HepG2 (cell line): Measurements from ENCODE around the gene RAB24. TPM values are rescaled to one million over a fixed set of nuclear protein-coding genes. Genes with fewer than 3 reads are reported as not detected.

Experiments
- AKAP8 ChIP-seq: sonication (generic); formaldehyde crosslinking; IDR thresholded peaks from 2 replicates; pipeline ENCODE4 v1.5.1; 2020; ENCODE audit warnings: mild to moderate bottlenecking, missing genetic modification reagents
- CENPT ChIP-seq: sonication (generic); formaldehyde crosslinking; IDR thresholded peaks from 2 replicates; pipeline ENCODE4 v1.8.0; 2022; ENCODE audit warnings: low read depth, mild to moderate bottlenecking, moderate library complexity, missing genetic modification reagents
- KDM5B ChIP-seq: sonication (generic); formaldehyde crosslinking; IDR thresholded peaks from 2 replicates; pipeline ENCODE4 v1.4.0; 2020; ENCODE audit warnings: missing genetic modification reagents, mild to moderate bottlenecking, borderline replicate concordance
- MAZ ChIP-seq, 2 experiments: sonication (generic) in 1 of 2; formaldehyde crosslinking in 1 of 2; IDR thresholded peaks; 2 replicates each; pipeline versions ENCODE4 v1.5.0 to v1.6.1; 2012 to 2020; ENCODE audit warnings: low read depth in 2 of 2, mild to moderate bottlenecking in 2 of 2, borderline replicate concordance in 1 of 2, improper control_type of control experiment in 1 of 2, low read length in 1 of 2, missing genetic modification reagents in 1 of 2, moderate library complexity in 1 of 2
- MEIS2 ChIP-seq: sonication (generic); formaldehyde crosslinking; IDR thresholded peaks from 2 replicates; pipeline ENCODE4 v1.9.0; 2021; ENCODE audit warnings: mild to moderate bottlenecking, missing genetic modification reagents
- NFYB ChIP-seq: sonication (generic); formaldehyde crosslinking; IDR thresholded peaks from 2 replicates; pipeline ENCODE4 v1.4.0; 2020; ENCODE audit warnings: missing genetic modification reagents
- PAX8 ChIP-seq: sonication (generic); formaldehyde crosslinking; IDR thresholded peaks from 2 replicates; pipeline ENCODE4 v1.8.0; 2022; ENCODE audit warnings: mild to moderate bottlenecking, missing genetic modification reagents, borderline replicate concordance
- PHF8 ChIP-seq: sonication (generic); formaldehyde crosslinking; IDR thresholded peaks from 2 replicates; pipeline ENCODE4 v1.5.0; 2020; ENCODE audit warnings: missing genetic modification reagents
- PITX1 ChIP-seq: sonication (generic); formaldehyde crosslinking; IDR thresholded peaks from 2 replicates; pipeline ENCODE4 v1.5.1; 2020; ENCODE audit warnings: mild to moderate bottlenecking, missing genetic modification reagents
- TEAD2 ChIP-seq: sonication (generic); formaldehyde crosslinking; IDR thresholded peaks from 2 replicates; pipeline ENCODE4 v1.9.0; 2021; ENCODE audit warnings: missing genetic modification reagents
- ZFYVE20 ChIP-seq: sonication (generic); formaldehyde crosslinking; IDR thresholded peaks from 2 replicates; pipeline ENCODE4 v1.8.0; 2023; ENCODE audit warnings: low read depth, mild to moderate bottlenecking, moderate library complexity, missing genetic modification reagents, borderline replicate concordance
- ZNF224 ChIP-seq: sonication (generic); formaldehyde crosslinking; IDR thresholded peaks from 2 replicates; pipeline ENCODE4 v1.5.0; 2020; ENCODE audit warnings: mild to moderate bottlenecking, missing genetic modification reagents
- ZNF703 ChIP-seq: sonication (generic); formaldehyde crosslinking; IDR thresholded peaks from 2 replicates; pipeline ENCODE4 v1.5.1; 2020; ENCODE audit warnings: missing genetic modification reagents, mild to moderate bottlenecking, moderate library complexity, borderline replicate concordance
- ZNF720 ChIP-seq: sonication (generic); formaldehyde crosslinking; IDR thresholded peaks from 2 replicates; pipeline ENCODE4 v1.4.0; 2020; ENCODE audit warnings: missing genetic modification reagents
- ZNF749 ChIP-seq: sonication (generic); formaldehyde crosslinking; IDR thresholded peaks from 2 replicates; pipeline ENCODE4 v1.8.0; 2022; ENCODE audit warnings: mild to moderate bottlenecking, missing genetic modification reagents, moderate library complexity, borderline replicate concordance
- polyA plus RNA-seq, 8 experiments: library from polyadenylated mRNA; depleted of rRNA in 3 of 8; stranded (reverse) in 7 of 8; unstranded in 1 of 8; fragments of >200 nt; fragmentation: Illumina TruSeq in 4 of 8; extraction: Trizol in 4 of 8; gene quantifications; 2 replicates each; pipeline versions ENCODE4 v1.2.1 to v1.2.3, GENCODE V29; 2011 to 2016; ENCODE audit warnings: low read depth in 4 of 8, missing spikeins in 1 of 8, mixed read lengths in 1 of 8; ENCODE audit not compliant: insufficient read depth in 1 of 8
- total RNA-seq, 5 experiments: library from RNA; depleted of rRNA; stranded (reverse); fragments of >200 nt; fragmentation: Illumina TruSeq; extraction: Trizol; gene quantifications; 2 replicates each; pipeline ENCODE4 v1.2.3, GENCODE V29; 2016; ENCODE audit warnings: low read depth in 1 of 5
- TF ChIP-seq, protein P1 (sequence below): sonication (generic); formaldehyde crosslinking; IDR thresholded peaks from 2 replicates; pipeline ENCODE4 v1.4.0; 2020; ENCODE audit warnings: mild to moderate bottlenecking, missing genetic modification reagents
- TF ChIP-seq, protein P2 (sequence below): sonication (generic); formaldehyde crosslinking; IDR thresholded peaks from 2 replicates; pipeline ENCODE4 v1.9.0; 2022; ENCODE audit warnings: missing genetic modification reagents, mild to moderate bottlenecking, borderline replicate concordance

The RAB24 gene
- total and polyA plus RNA-seq, 2 of the 13 experiments (the other 11 are each of a cell fraction or from before 2014, with no cell fraction given): 22.9 to 63.7 TPM

DNA sequence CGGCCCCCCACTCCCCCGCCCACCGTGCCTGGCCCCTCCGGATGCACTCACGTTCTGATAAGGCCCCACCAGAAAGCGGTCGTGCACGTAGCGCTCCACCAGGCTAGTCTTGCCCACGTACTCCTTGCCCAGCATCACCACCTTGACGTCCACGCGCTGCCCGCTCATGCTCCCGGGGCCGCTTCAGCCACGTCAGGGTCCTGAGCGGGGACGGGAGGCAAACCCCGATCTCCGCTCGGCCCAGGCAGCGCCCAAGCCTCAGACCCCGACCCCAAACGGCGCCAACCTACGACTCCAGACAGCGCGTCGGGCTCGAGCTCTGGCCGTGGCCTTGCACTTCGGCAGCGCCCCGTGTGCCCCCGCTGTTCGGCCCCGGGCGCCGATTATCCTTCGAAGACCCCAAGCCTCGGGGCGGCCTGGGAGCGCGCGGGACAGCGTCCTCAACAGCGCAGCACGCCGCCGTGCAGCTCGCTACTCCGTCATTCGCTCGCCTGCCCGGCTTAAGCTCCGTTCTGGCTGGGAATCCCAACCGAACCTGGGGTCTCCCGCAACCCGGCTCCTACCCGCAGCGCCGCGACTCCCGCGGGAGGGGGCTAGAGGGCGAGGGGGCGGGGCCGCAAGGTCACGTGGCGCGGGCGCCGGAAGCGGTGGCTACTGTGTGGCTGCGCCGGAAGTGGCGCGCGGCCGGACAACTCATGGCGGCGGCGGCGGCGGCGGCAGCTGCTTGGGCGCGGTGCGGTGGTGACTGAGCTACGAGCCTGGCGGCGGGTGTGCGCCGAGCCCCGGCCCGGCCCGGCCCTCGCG, at the start of gene RAB24, which contains the start of gene PRELID1 (continued):
- TF ChIP-seq, protein P1, sequence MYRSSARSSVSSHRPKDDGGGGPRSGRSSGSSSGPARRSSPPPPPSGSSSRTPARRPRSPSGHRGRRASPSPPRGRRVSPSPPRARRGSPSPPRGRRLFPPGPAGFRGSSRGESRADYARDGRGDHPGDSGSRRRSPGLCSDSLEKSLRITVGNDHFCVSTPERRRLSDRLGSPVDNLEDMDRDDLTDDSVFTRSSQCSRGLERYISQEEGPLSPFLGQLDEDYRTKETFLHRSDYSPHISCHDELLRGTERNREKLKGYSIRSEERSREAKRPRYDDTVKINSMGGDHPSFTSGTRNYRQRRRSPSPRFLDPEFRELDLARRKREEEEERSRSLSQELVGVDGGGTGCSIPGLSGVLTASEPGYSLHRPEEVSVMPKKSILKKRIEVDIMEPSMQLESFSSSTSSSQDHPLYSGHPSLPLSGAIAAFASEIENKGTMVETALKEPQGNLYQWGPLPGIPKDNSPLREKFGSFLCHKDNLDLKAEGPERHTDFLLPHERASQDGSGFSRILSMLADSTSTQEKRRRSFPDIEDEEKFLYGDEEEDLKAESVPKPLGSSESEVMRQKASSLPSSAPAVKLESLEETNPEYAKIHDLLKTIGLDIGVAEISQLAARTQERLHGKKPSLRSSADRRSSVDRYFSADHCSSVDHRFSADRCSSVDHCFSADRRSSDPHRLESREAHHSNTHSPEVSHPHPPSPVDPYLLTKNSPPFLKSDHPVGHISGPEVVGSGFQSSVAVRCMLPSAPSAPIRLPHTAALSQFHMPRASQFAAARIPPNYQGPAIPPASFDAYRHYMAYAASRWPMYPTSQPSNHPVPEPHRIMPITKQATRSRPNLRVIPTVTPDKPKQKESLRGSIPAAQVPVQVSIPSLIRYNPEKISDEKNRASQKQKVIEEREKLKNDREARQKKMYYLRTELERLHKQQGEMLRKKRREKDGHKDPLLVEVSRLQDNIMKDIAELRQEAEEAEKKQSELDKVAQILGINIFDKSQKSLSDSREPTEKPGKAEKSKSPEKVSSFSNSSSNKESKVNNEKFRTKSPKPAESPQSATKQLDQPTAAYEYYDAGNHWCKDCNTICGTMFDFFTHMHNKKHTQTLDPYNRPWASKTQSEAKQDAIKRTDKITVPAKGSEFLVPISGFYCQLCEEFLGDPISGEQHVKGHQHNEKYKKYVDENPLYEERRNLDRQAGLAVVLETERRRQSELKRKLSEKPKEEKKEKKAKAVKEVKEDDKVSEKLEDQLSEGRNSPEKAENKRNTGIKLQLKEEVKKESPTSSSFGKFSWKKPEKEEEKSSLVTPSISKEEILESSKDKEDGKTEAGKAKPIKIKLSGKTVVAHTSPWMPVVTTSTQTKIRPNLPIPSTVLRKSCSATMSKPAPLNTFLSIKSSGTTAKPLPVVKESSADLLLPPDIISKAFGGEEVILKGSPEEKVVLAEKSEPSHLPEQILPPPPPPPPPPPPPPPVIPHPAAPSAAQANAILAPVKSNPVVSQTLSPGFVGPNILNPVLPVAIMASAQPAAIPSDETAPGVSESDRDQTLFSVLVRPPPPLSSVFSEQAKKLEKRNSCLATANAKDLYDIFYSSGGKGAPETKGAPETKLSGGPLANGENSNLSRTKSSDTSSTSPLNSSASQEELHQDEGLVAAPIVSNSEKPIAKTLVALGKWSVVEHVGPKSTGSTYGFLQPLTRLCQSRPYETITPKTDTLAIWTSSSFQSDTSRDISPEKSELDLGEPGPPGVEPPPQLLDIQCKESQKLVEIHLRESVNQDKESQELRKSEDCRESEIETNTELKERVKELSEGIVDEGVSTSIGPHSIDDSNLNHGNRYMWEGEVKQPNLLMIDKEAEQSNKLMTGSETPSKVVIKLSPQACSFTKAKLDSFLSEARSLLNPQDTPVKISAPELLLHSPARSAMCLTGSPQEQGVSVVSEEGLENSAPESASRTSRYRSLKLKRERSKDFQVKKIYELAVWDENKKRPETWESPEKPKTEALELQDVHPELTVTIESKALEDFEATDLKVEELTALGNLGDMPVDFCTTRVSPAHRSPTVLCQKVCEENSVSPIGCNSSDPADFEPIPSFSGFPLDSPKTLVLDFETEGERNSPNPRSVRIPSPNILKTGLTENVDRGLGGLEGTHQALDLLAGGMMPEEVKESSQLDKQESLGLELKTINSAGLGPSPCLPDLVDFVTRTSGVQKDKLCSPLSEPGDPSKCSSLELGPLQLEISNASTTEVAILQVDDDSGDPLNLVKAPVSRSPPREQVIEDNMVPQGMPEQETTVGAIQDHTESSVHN (CRISPR knock-in tag): 0 out of 2 replicates have a peak, but pooled peaks have one; percentile 62
- TF ChIP-seq TEAD2 (no peak), PITX1 (peak; percentile 79), ZNF703 (CRISPR knock-in tag) (no peak; the same call in 1 of the 2 replicates), MEIS2 (CRISPR knock-in tag) (peak; percentile 62; the same call in 1 of the 2 replicates), PAX8 (no peak), CENPT (no peak), MAZ (IDR thresholded peaks at IDR 0.05; ENCODE audit: borderline replicate concordance, low read depth, low read length) (peak; percentile 77), MAZ (CRISPR knock-in tag; IDR thresholded peaks at IDR 0.05; ENCODE audit: low read depth) (peak; percentile 80), ZNF749 (CRISPR knock-in tag) (peak; percentile 35; the same call in 1 of the 2 replicates), ZNF720 (no peak), ZNF224 (CRISPR knock-in tag) (no peak), KDM5B (CRISPR knock-in tag) (peak; percentile 80), NFYB (CRISPR knock-in tag) (peak; percentile 21; the same call in 1 of the 2 replicates), ZFYVE20 (CRISPR knock-in tag) (0 out of 2 replicates have a peak, but pooled peaks have one; percentile 78), PHF8 (CRISPR knock-in tag) (peak; percentile 98), AKAP8 (0 out of 2 replicates have a peak, but pooled peaks have one; percentile 32)
- TF ChIP-seq, protein P2, sequence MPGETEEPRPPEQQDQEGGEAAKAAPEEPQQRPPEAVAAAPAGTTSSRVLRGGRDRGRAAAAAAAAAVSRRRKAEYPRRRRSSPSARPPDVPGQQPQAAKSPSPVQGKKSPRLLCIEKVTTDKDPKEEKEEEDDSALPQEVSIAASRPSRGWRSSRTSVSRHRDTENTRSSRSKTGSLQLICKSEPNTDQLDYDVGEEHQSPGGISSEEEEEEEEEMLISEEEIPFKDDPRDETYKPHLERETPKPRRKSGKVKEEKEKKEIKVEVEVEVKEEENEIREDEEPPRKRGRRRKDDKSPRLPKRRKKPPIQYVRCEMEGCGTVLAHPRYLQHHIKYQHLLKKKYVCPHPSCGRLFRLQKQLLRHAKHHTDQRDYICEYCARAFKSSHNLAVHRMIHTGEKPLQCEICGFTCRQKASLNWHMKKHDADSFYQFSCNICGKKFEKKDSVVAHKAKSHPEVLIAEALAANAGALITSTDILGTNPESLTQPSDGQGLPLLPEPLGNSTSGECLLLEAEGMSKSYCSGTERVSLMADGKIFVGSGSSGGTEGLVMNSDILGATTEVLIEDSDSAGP (CRISPR knock-in tag): peak; percentile 76; the same call in 1 of the 2 replicates
